HepG2 (cell line): Measurements from ENCODE around the gene CGNL1. TPM values are rescaled to one million over a fixed set of nuclear protein-coding genes. Genes with fewer than 3 reads are reported as not detected.

ENCODE experiments used
- ARNT ChIP-seq: fragments of 450-650 bp; IDR thresholded peaks from 2 replicates; pipeline ENCODE4 v1.6.1; 2017
- JARID2 ChIP-seq: sonication (generic); formaldehyde crosslinking; IDR thresholded peaks from 2 replicates; pipeline ENCODE4 v1.8.1; 2023; ENCODE audit warnings: missing genetic modification reagents, inconsistent platforms; ENCODE audit not compliant: insufficient replicate concordance
- KAT8 ChIP-seq: IDR thresholded peaks from 2 replicates; pipeline ENCODE4 v1.6.1; 2016; ENCODE audit warnings: missing genetic modification reagents, missing compliant biosample characterization
- SSRP1 ChIP-seq: IDR thresholded peaks from 2 replicates; pipeline ENCODE4 v1.6.1; 2016; ENCODE audit warnings: control low read depth
- polyA plus RNA-seq, 8 experiments: library from polyadenylated mRNA; depleted of rRNA in 3 of 8; stranded (reverse) in 7 of 8; unstranded in 1 of 8; fragments of >200 nt; fragmentation: Illumina TruSeq in 4 of 8; extraction: Trizol in 4 of 8; gene quantifications; 2 replicates each; pipeline versions ENCODE4 v1.2.1 to v1.2.3, GENCODE V29; 2011 to 2016; ENCODE audit warnings: low read depth in 4 of 8, missing spikeins in 1 of 8, mixed read lengths in 1 of 8; ENCODE audit not compliant: insufficient read depth in 1 of 8
- total RNA-seq, 5 experiments: library from RNA; depleted of rRNA; stranded (reverse); fragments of >200 nt; fragmentation: Illumina TruSeq; extraction: Trizol; gene quantifications; 2 replicates each; pipeline ENCODE4 v1.2.3, GENCODE V29; 2016; ENCODE audit warnings: low read depth in 1 of 5
- TF ChIP-seq, protein P1 (sequence below): sonication (generic); formaldehyde crosslinking; IDR thresholded peaks from 2 replicates; pipeline ENCODE4 v1.5.1; 2020; ENCODE audit warnings: missing genetic modification reagents, mild to moderate bottlenecking, borderline replicate concordance
- TF ChIP-seq, protein P2 (sequence below): sonication (generic); formaldehyde crosslinking; IDR thresholded peaks from 2 replicates; pipeline ENCODE4 v1.5.0; 2020; ENCODE audit warnings: mild to moderate bottlenecking, missing genetic modification reagents, borderline replicate concordance
- TF ChIP-seq, protein P3 (sequence below): sonication (generic); formaldehyde crosslinking; IDR thresholded peaks from 2 replicates; pipeline ENCODE4 v1.4.0; 2020; ENCODE audit warnings: missing genetic modification reagents, borderline replicate concordance
- TF ChIP-seq, protein P4 (sequence below): sonication (generic); formaldehyde crosslinking; IDR thresholded peaks from 2 replicates; pipeline ENCODE4 v1.8.1; 2023; ENCODE audit warnings: missing genetic modification reagents, mild to moderate bottlenecking, borderline replicate concordance
- TF ChIP-seq, protein P5 (sequence below): sonication (generic); formaldehyde crosslinking; IDR thresholded peaks from 2 replicates; pipeline ENCODE4 v1.8.0; 2022; ENCODE audit warnings: mild to moderate bottlenecking, missing genetic modification reagents
- TF ChIP-seq, protein P6 (sequence below): sonication (generic); formaldehyde crosslinking; IDR thresholded peaks from 2 replicates; pipeline ENCODE4 v1.4.0; 2020; ENCODE audit warnings: mild to moderate bottlenecking, low read depth, missing genetic modification reagents

Gene CGNL1
- total and polyA plus RNA-seq, 2 of the 13 experiments (the other 11 are each of a cell fraction or from before 2014, with no cell fraction given), result 5.6 to 15.6 TPM

DNA sequence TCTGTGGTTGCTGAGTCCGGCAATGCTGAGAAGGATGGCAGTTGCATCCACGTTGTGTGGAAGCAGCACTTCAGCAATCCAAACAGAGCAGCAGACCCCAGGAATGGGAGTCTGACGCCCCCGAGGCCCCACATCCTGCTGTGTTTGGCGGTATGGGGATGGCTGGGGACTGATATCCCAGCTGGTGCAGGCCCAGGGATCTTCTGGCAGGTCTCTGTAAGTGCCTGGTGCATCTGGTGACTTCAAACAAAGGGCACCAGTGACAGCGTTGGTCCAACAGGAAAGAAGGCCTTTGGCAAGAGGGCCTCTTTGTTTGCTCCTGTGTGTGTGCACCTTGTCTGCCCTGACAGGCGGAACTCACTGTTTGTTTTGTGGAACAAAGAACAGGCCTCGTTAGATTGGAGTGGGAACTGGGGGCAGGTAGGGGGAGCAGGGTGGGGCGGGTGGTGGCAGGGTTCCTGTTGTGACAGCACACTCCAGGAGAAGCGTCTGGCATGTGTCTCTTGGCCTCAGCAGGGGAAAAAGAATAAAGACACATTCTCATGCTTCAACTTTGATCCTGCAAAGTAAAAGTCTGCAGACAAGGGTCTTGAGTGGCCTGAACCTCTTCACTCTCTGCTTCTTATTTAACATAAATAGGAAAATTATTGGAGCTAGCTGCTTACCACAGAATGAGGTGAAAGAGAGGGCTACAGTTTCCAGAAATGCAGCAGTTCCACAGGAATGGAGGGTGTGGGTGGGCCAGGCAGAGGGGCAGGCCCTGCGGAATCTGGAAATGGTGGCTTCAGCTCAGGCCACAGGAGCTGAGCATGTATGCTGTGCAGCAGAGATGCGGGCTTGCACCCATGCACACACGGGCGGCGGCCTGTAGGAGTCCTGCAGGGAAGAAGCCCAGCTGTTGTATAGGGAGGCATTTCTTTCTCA is 120.9 kb downstream of the CGNL1 start (continued):
- TF ChIP-seq, protein P1, sequence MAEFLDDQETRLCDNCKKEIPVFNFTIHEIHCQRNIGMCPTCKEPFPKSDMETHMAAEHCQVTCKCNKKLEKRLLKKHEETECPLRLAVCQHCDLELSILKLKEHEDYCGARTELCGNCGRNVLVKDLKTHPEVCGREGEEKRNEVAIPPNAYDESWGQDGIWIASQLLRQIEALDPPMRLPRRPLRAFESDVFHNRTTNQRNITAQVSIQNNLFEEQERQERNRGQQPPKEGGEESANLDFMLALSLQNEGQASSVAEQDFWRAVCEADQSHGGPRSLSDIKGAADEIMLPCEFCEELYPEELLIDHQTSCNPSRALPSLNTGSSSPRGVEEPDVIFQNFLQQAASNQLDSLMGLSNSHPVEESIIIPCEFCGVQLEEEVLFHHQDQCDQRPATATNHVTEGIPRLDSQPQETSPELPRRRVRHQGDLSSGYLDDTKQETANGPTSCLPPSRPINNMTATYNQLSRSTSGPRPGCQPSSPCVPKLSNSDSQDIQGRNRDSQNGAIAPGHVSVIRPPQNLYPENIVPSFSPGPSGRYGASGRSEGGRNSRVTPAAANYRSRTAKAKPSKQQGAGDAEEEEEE (CRISPR knock-in tag), result no peak
- TF ChIP-seq, protein P2, sequence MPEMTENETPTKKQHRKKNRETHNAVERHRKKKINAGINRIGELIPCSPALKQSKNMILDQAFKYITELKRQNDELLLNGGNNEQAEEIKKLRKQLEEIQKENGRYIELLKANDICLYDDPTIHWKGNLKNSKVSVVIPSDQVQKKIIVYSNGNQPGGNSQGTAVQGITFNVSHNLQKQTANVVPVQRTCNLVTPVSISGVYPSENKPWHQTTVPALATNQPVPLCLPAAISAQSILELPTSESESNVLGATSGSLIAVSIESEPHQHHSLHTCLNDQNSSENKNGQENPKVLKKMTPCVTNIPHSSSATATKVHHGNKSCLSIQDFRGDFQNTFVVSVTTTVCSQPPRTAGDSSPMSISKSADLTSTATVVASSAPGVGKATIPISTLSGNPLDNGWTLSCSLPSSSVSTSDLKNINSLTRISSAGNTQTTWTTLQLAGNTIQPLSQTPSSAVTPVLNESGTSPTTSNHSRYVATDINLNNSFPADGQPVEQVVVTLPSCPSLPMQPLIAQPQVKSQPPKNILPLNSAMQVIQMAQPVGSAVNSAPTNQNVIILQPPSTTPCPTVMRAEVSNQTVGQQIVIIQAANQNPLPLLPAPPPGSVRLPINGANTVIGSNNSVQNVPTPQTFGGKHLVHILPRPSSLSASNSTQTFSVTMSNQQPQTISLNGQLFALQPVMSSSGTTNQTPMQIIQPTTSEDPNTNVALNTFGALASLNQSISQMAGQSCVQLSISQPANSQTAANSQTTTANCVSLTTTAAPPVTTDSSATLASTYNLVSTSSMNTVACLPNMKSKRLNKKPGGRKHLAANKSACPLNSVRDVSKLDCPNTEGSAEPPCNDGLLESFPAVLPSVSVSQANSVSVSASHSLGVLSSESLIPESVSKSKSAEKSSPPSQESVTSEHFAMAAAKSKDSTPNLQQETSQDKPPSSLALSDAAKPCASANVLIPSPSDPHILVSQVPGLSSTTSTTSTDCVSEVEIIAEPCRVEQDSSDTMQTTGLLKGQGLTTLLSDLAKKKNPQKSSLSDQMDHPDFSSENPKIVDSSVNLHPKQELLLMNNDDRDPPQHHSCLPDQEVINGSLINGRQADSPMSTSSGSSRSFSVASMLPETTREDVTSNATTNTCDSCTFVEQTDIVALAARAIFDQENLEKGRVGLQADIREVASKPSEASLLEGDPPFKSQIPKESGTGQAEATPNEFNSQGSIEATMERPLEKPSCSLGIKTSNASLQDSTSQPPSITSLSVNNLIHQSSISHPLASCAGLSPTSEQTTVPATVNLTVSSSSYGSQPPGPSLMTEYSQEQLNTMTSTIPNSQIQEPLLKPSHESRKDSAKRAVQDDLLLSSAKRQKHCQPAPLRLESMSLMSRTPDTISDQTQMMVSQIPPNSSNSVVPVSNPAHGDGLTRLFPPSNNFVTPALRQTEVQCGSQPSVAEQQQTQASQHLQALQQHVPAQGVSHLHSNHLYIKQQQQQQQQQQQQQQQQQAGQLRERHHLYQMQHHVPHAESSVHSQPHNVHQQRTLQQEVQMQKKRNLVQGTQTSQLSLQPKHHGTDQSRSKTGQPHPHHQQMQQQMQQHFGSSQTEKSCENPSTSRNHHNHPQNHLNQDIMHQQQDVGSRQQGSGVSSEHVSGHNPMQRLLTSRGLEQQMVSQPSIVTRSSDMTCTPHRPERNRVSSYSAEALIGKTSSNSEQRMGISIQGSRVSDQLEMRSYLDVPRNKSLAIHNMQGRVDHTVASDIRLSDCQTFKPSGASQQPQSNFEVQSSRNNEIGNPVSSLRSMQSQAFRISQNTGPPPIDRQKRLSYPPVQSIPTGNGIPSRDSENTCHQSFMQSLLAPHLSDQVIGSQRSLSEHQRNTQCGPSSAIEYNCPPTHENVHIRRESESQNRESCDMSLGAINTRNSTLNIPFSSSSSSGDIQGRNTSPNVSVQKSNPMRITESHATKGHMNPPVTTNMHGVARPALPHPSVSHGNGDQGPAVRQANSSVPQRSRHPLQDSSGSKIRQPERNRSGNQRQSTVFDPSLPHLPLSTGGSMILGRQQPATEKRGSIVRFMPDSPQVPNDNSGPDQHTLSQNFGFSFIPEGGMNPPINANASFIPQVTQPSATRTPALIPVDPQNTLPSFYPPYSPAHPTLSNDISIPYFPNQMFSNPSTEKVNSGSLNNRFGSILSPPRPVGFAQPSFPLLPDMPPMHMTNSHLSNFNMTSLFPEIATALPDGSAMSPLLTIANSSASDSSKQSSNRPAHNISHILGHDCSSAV (CRISPR knock-in tag), result no peak
- peak; percentile 75; the same call in 1 of the 2 replicates for TF ChIP-seq KAT8
- no peak for TF ChIP-seq JARID2 (CRISPR knock-in tag)
- TF ChIP-seq, protein P3, sequence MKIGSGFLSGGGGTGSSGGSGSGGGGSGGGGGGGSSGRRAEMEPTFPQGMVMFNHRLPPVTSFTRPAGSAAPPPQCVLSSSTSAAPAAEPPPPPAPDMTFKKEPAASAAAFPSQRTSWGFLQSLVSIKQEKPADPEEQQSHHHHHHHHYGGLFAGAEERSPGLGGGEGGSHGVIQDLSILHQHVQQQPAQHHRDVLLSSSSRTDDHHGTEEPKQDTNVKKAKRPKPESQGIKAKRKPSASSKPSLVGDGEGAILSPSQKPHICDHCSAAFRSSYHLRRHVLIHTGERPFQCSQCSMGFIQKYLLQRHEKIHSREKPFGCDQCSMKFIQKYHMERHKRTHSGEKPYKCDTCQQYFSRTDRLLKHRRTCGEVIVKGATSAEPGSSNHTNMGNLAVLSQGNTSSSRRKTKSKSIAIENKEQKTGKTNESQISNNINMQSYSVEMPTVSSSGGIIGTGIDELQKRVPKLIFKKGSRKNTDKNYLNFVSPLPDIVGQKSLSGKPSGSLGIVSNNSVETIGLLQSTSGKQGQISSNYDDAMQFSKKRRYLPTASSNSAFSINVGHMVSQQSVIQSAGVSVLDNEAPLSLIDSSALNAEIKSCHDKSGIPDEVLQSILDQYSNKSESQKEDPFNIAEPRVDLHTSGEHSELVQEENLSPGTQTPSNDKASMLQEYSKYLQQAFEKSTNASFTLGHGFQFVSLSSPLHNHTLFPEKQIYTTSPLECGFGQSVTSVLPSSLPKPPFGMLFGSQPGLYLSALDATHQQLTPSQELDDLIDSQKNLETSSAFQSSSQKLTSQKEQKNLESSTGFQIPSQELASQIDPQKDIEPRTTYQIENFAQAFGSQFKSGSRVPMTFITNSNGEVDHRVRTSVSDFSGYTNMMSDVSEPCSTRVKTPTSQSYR, result peak; percentile 82
- TF ChIP-seq, protein P4, sequence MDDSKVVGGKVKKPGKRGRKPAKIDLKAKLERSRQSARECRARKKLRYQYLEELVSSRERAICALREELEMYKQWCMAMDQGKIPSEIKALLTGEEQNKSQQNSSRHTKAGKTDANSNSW (CRISPR knock-in tag), result no peak
- TF ChIP-seq, protein P5, sequence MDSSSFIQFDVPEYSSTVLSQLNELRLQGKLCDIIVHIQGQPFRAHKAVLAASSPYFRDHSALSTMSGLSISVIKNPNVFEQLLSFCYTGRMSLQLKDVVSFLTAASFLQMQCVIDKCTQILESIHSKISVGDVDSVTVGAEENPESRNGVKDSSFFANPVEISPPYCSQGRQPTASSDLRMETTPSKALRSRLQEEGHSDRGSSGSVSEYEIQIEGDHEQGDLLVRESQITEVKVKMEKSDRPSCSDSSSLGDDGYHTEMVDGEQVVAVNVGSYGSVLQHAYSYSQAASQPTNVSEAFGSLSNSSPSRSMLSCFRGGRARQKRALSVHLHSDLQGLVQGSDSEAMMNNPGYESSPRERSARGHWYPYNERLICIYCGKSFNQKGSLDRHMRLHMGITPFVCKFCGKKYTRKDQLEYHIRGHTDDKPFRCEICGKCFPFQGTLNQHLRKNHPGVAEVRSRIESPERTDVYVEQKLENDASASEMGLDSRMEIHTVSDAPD (CRISPR knock-in tag), result peak; percentile 99
- no peak; the same call in 1 of the 2 replicates for TF ChIP-seq SSRP1
- TF ChIP-seq, protein P6, sequence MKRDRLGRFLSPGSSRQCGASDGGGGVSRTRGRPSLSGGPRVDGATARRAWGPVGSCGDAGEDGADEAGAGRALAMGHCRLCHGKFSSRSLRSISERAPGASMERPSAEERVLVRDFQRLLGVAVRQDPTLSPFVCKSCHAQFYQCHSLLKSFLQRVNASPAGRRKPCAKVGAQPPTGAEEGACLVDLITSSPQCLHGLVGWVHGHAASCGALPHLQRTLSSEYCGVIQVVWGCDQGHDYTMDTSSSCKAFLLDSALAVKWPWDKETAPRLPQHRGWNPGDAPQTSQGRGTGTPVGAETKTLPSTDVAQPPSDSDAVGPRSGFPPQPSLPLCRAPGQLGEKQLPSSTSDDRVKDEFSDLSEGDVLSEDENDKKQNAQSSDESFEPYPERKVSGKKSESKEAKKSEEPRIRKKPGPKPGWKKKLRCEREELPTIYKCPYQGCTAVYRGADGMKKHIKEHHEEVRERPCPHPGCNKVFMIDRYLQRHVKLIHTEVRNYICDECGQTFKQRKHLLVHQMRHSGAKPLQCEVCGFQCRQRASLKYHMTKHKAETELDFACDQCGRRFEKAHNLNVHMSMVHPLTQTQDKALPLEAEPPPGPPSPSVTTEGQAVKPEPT (CRISPR knock-in tag), result peak; percentile 80; the same call in 1 of the 2 replicates
- no peak for TF ChIP-seq ARNT
